H1 (cell line): Measurements from ENCODE around the gene ZNF423. TPM values are rescaled to one million over a fixed set of nuclear protein-coding genes. Genes with fewer than 3 reads are reported as not detected.

Source experiments
- CTCF ChIA-PET: fragments of 300-600 bp; sonication (Branson Sonifier 250); formaldehyde crosslinking; loops from one replicate; lab custom pipeline; 2021; ENCODE audit not compliant: partially characterized antibody; lab: Charles Lee
- POLR2A ChIA-PET: fragments of 300-600 bp; sonication (Branson Sonifier 250); formaldehyde crosslinking; loops from one replicate; lab custom pipeline; 2021; ENCODE audit warnings: inconsistent platforms; ENCODE audit not compliant: partially characterized antibody; lab: Charles Lee
- DNase-seq, 2 experiments: peaks; one replicate each; pipeline versions ENCODE4 v3.0.0 to v3.0.0-alpha.2; 2010 to 2022; ENCODE audit warnings: low spot score in 2 of 2, low read depth in 1 of 2, mixed read lengths in 1 of 2
- FAIRE-seq: peaks from 2 replicates; lab custom pipeline; 2011; peaks lifted over from hg19 to GRCh38; lab: Jason Lieb, UNC
- H2AFZ ChIP-seq: 2 replicates; pipeline ENCODE4 v1.8.1; 2012; ENCODE audit warnings: low read length, inconsistent platforms
- H2AK5ac ChIP-seq: 2 replicates; pipeline ENCODE4 v1.6.1; 2013; ENCODE audit warnings: low read depth, low read length
- H2BK120ac ChIP-seq: replicated peaks from 2 replicates; pipeline ENCODE3; 2013; ENCODE audit warnings: low read depth, low read length, inconsistent platforms
- H2BK12ac ChIP-seq: 2 replicates; pipeline ENCODE4 v1.6.1; 2013; ENCODE audit warnings: low read depth, low read length
- H2BK15ac ChIP-seq: 2 replicates; pipeline ENCODE4 v1.6.1; 2013; ENCODE audit warnings: low read length
- H2BK20ac ChIP-seq: 2 replicates; pipeline ENCODE4 v1.6.1; 2013; ENCODE audit warnings: low read length
- H2BK5ac ChIP-seq: 2 replicates; pipeline ENCODE4 v1.6.1; 2013; ENCODE audit warnings: low read depth, low read length
- H3K14ac ChIP-seq: 2 replicates; pipeline ENCODE4 v1.6.1; 2013; ENCODE audit warnings: inconsistent platforms; ENCODE audit not compliant: insufficient read length
- H3K18ac ChIP-seq: 2 replicates; pipeline ENCODE4 v1.6.1; 2013; ENCODE audit warnings: low read length; ENCODE audit errors: extremely low read depth
- H3K23ac ChIP-seq: 2 replicates; pipeline ENCODE4 v1.6.1; 2013; ENCODE audit warnings: inconsistent platforms; ENCODE audit not compliant: insufficient read length
- H3K23me2 ChIP-seq: 2 replicates; pipeline ENCODE4 v1.6.1; 2013; ENCODE audit warnings: low read depth, low read length
- H3K27ac ChIP-seq: 2 replicates; pipeline ENCODE4 v1.6.1; 2011; ENCODE audit warnings: low read depth, low read length, inconsistent platforms
- H3K27me3 ChIP-seq, 4 experiments: replicated peaks in 1 of 4; 1 replicate in 1 of 4; 2 replicates in 3 of 4; pipeline versions ENCODE4 v1.6.1 to v1.8.1; 2011 to 2013; ENCODE audit warnings: low read length in 3 of 4, mild to moderate bottlenecking in 3 of 4, inconsistent platforms in 2 of 4, mixed read lengths in 2 of 4, moderate library complexity in 1 of 4; ENCODE audit not compliant: control insufficient read depth in 3 of 4, insufficient read depth in 3 of 4; ENCODE audit errors: extremely low read depth in 1 of 4
- H3K36me3 ChIP-seq, 4 experiments: 2 replicates each; pipeline versions ENCODE4 v1.6.1 to v1.8.1; 2011 to 2013; ENCODE audit warnings: mild to moderate bottlenecking in 4 of 4, low read length in 3 of 4, moderate library complexity in 2 of 4, control low read depth in 1 of 4, inconsistent platforms in 1 of 4; ENCODE audit not compliant: insufficient read depth in 4 of 4, control insufficient read depth in 2 of 4
- H3K4ac ChIP-seq: replicated peaks from 2 replicates; pipeline ENCODE3; 2013; ENCODE audit warnings: low read length, low read depth, mixed read lengths, inconsistent platforms; ENCODE audit not compliant: insufficient read length
- H3K4me1 ChIP-seq, 4 experiments: replicated peaks in 1 of 4; 1 replicate in 1 of 4; 2 replicates in 3 of 4; pipeline versions ENCODE4 v1.6.1 to v1.8.1; 2011 to 2013; ENCODE audit warnings: low read length in 3 of 4, inconsistent platforms in 2 of 4, mixed read lengths in 1 of 4; ENCODE audit not compliant: insufficient read depth in 4 of 4, control insufficient read depth in 3 of 4
- H3K4me2 ChIP-seq, 2 experiments: 2 replicates each; pipeline versions ENCODE4 v1.6.1 to v1.8.1; 2011 to 2013; ENCODE audit warnings: low read depth in 2 of 2, low read length in 2 of 2, control low read depth in 1 of 2, inconsistent platforms in 1 of 2, mild to moderate bottlenecking in 1 of 2; ENCODE audit not compliant: insufficient read depth in 1 of 2
- H3K4me3 ChIP-seq, 4 experiments: fragments of 200-600, 300-600 bp in 1 of 4; sonication (generic), shearing (Covaris generic), sonication (Bioruptor Twin) in 1 of 4; 2 replicates each; pipeline versions ENCODE4 v1.5.1 to v1.8.1; 2011 to 2016; ENCODE audit warnings: low read length in 4 of 4, low read depth in 3 of 4, control low read depth in 2 of 4, inconsistent platforms in 2 of 4, mild to moderate bottlenecking in 2 of 4, mixed read lengths in 1 of 4, moderate library complexity in 1 of 4; ENCODE audit not compliant: insufficient read depth in 2 of 4; ENCODE audit errors: extremely low read depth in 1 of 4
- H3K56ac ChIP-seq: replicated peaks from 2 replicates; pipeline ENCODE3; 2013; ENCODE audit warnings: low read depth, mild to moderate bottlenecking, mixed read lengths, low read length, inconsistent platforms; ENCODE audit not compliant: insufficient read length
- H3K79me1 ChIP-seq: 2 replicates; pipeline ENCODE4 v1.6.1; 2013; ENCODE audit warnings: low read depth, low read length, control low read depth
- H3K79me2 ChIP-seq, 2 experiments: 2 replicates each; pipeline versions ENCODE4 v1.6.1 to v1.8.1; 2012 to 2013; ENCODE audit warnings: low read length in 2 of 2, mild to moderate bottlenecking in 2 of 2, inconsistent platforms in 1 of 2; ENCODE audit not compliant: insufficient read depth in 2 of 2, control insufficient read depth in 1 of 2
- H3K9ac ChIP-seq, 4 experiments: replicated peaks in 1 of 4; 1 replicate in 1 of 4; 2 replicates in 3 of 4; pipeline versions ENCODE4 v1.6.1 to v1.8.1; 2011 to 2013; ENCODE audit warnings: low read depth in 3 of 4, low read length in 3 of 4, control low read depth in 2 of 4, mild to moderate bottlenecking in 2 of 4, moderate library complexity in 2 of 4, inconsistent platforms in 1 of 4; ENCODE audit errors: extremely low read depth in 1 of 4
- H3K9me3 ChIP-seq, 2 experiments: 2 replicates each; pipeline versions ENCODE4 v1.6.1 to v1.8.1; 2012 to 2013; ENCODE audit warnings: mild to moderate bottlenecking in 2 of 2, moderate library complexity in 2 of 2, control low read depth in 1 of 2, inconsistent platforms in 1 of 2, low read depth in 1 of 2, low read length in 1 of 2, mixed read lengths in 1 of 2; ENCODE audit not compliant: insufficient read depth in 2 of 2
- H4K20me1 ChIP-seq, 2 experiments: replicated peaks in 1 of 2; 2 replicates each; pipeline versions ENCODE3 to v1.8.1; 2011 to 2013; ENCODE audit warnings: inconsistent platforms in 2 of 2, low read length in 2 of 2, mild to moderate bottlenecking in 1 of 2; ENCODE audit not compliant: insufficient read depth in 2 of 2, control insufficient read depth in 1 of 2
- H4K5ac ChIP-seq: 2 replicates; pipeline ENCODE4 v1.6.1; 2013; ENCODE audit warnings: low read length, low read depth, mixed read lengths, inconsistent platforms; ENCODE audit not compliant: insufficient read length
- H4K8ac ChIP-seq: 2 replicates; pipeline ENCODE4 v1.8.0; 2013; ENCODE audit warnings: mild to moderate bottlenecking, moderate library complexity, low read length, inconsistent platforms; ENCODE audit not compliant: insufficient read depth; ENCODE audit errors: extremely low read depth
- H4K91ac ChIP-seq: replicated peaks from 2 replicates; pipeline ENCODE3; 2013; ENCODE audit warnings: low read length, mixed read lengths, inconsistent platforms; ENCODE audit not compliant: insufficient read length
- HDAC2 ChIP-seq, 2 experiments: fragments of 300-600 bp in 1 of 2; sonication (generic) in 1 of 2; IDR thresholded peaks; 2 replicates each; pipeline ENCODE4 v1.6.1; 2011 to 2012; ENCODE audit warnings: low read depth in 2 of 2, low read length in 2 of 2, mild to moderate bottlenecking in 2 of 2, moderate library complexity in 2 of 2, borderline replicate concordance in 1 of 2, inconsistent platforms in 1 of 2
- JUN ChIP-seq: IDR thresholded peaks from 2 replicates; pipeline ENCODE4 v1.6.1; 2011; ENCODE audit warnings: low read depth, mild to moderate bottlenecking, improper control_type of control experiment, low read length
- NRF1 ChIP-seq: IDR thresholded peaks from 2 replicates; pipeline ENCODE4 v1.6.1; 2011; ENCODE audit warnings: mild to moderate bottlenecking, low read depth, low read length, improper control_type of control experiment
- POLR2A ChIP-seq, 2 experiments: IDR thresholded peaks; 1 replicate in 1 of 2; 2 replicates in 1 of 2; pipeline ENCODE4 v1.6.1; 2011; ENCODE audit warnings: low read depth in 2 of 2, low read length in 2 of 2, mild to moderate bottlenecking in 2 of 2; ENCODE audit errors: control extremely low read depth in 1 of 2
- RAD21 ChIP-seq, 2 experiments: IDR thresholded peaks in 1 of 2; conservative IDR thresholded peaks in 1 of 2; 2 replicates each; pipeline ENCODE4 v1.6.1; 2011; ENCODE audit warnings: low read depth in 2 of 2, low read length in 2 of 2, improper control_type of control experiment in 1 of 2, inconsistent platforms in 1 of 2, mild to moderate bottlenecking in 1 of 2, moderate library complexity in 1 of 2
- RFX5 ChIP-seq: IDR thresholded peaks from 2 replicates; pipeline ENCODE4 v1.6.1; 2011; ENCODE audit warnings: low read depth, low read length, improper control_type of control experiment, borderline replicate concordance
- RNF2 ChIP-seq: fragments of 200-900, 300-1000 bp; sonication (generic); IDR thresholded peaks from 2 replicates; pipeline ENCODE4 v1.7.1; 2016; ENCODE audit warnings: borderline replicate concordance, low read depth, mild to moderate bottlenecking, antibody characterized with exemption, low read length; ENCODE audit not compliant: poor library complexity, severe bottlenecking; ENCODE audit errors: missing control alignments
- RXRA ChIP-seq: IDR thresholded peaks from 2 replicates; pipeline ENCODE4 v1.6.1; 2011; ENCODE audit warnings: low read depth, mild to moderate bottlenecking, low read length, moderate library complexity; ENCODE audit not compliant: insufficient read depth
- SAP30 ChIP-seq: fragments of 300-600 bp; sonication (generic); IDR thresholded peaks from 2 replicates; pipeline ENCODE4 v1.7.1; 2012; ENCODE audit warnings: low read length, moderate library complexity, mild to moderate bottlenecking, inconsistent platforms; ENCODE audit not compliant: insufficient read depth, insufficient replicate concordance
- SIX5 ChIP-seq: IDR thresholded peaks from 2 replicates; pipeline ENCODE4 v1.6.1; 2011; ENCODE audit warnings: mild to moderate bottlenecking, low read depth, low read length
- SP2 ChIP-seq: IDR thresholded peaks from 2 replicates; pipeline ENCODE4 v1.6.1; 2012; ENCODE audit warnings: mild to moderate bottlenecking, low read length, inconsistent platforms
- TAF1 ChIP-seq: IDR thresholded peaks from 2 replicates; pipeline ENCODE4 v1.6.1; 2011; ENCODE audit warnings: mild to moderate bottlenecking, low read depth, low read length
- TBP ChIP-seq: IDR thresholded peaks from 2 replicates; pipeline ENCODE4 v1.6.1; 2011; ENCODE audit warnings: low read depth, low read length, improper control_type of control experiment
- WGBS, 2 experiments: shearing (Covaris generic) in 1 of 2; methylation state at CpG; one replicate each; pipeline versions ENCODE4 v1.1.6 to v1.1.7; 2013 to 2015; ENCODE audit warnings: low lambda C conversion rate in 2 of 2, mixed read lengths in 2 of 2, inconsistent platforms in 1 of 2, low coverage in 1 of 2, missing lambda C conversion rate in 1 of 2; ENCODE audit not compliant: insufficient replicate concordance in 2 of 2, insufficient coverage in 1 of 2, insufficient read length in 1 of 2; ENCODE audit errors: extremely low coverage in 1 of 2, missing lambda C conversion rate in 1 of 2; 5-methylcytosine and 5-hydroxymethylcytosine counted together
- polyA plus RNA-seq, 7 experiments: library from polyadenylated mRNA; depleted of rRNA in 3 of 7; stranded (reverse) in 5 of 7; unstranded in 2 of 7; fragments of >200 nt in 5 of 7; fragments of 200-250 nt in 2 of 7; gene quantifications; 1 replicate in 5 of 7; 2 replicates in 1 of 7; 4 replicates in 1 of 7; pipeline versions ENCODE4 v1.2.1 to v1.2.3, GENCODE V29; 2011 to 2013; ENCODE audit warnings: missing spikeins in 2 of 7, mixed read lengths in 2 of 7
- total RNA-seq: library from RNA; stranded (reverse); fragmentation: NEBNext Ultra II Directional; extraction: Animal tissue kit (Norgen Biotek cat#: 25700); gene quantifications from 2 replicates; pipeline ENCODE4 v1.2.1, GENCODE V29; 2021

The ZNF423 gene
- total and polyA plus RNA-seq, 2 of the 8 experiments (the other 6 are each of a cell fraction or from before 2014, with no cell fraction given) = 38.2 to 52.3 TPM

- H3K14ac ChIP-seq = no peak overlapping the region
- no peak overlapping the region for H3K4ac ChIP-seq
- 0 out of 2 replicates have a peak, but pooled peaks cover 3% of the 10 kb centered on the region for H3K23me2 ChIP-seq
- DNase-seq (no peak), FAIRE-seq (no peak)
- H3K9me3 ChIP-seq = no peaks in the 10 kb centered on the region
- ChIA-PET POLR2A (no interaction called here), CTCF (interaction anchor here (0.5 to 1.7 kb wide), 4 partner anchors 9 to 545 kb away, joined by 3 to 8 read pairs (median 3); no protein-coding TSS in a partner anchor)
- H3K18ac ChIP-seq = no peak overlapping the region
- H3K36me3 ChIP-seq = no peaks in the 10 kb centered on the region
- no peak overlapping the region for H2BK15ac ChIP-seq
- H4K91ac ChIP-seq = no peak overlapping the region
- H4K5ac ChIP-seq = no peak overlapping the region
- H3K4me2 ChIP-seq = no peak overlapping the region
- TF ChIP-seq NRF1 (no peak), SAP30 (no peak), SP2 (no peak), RFX5 (no peak), RAD21 (IDR thresholded peaks at IDR 0.05 in 1 of 2, conservative IDR thresholded peaks at IDR 0.05 in 1 of 2; ENCODE audit: low read depth in 2 of 2, low read length in 2 of 2) (no peak), TBP (no peak), POLR2A (IDR thresholded peaks at IDR 0.05; ENCODE audit: control extremely low read depth in 1 of 2, low read depth in 2 of 2, low read length in 2 of 2) (no peak), RXRA (no peak), JUN (no peak), TAF1 (no peak), RNF2 (no peak), HDAC2 (IDR thresholded peaks at IDR 0.05; ENCODE audit: borderline replicate concordance in 1 of 2, low read depth in 2 of 2, low read length in 2 of 2) (no peak), SIX5 (no peak)
- H3K27me3 ChIP-seq = no peaks in the 10 kb centered on the region; a peak in 2 of 7 replicates
- no peak overlapping the region for H2AFZ ChIP-seq
- WGBS, 2 experiments = 85% methylated on average over 11 of the region's 11 CpGs; no CpG with 5 or more reads in 1 of the 2 experiments
- no peaks in the 10 kb centered on the region for H3K79me1 ChIP-seq
- H3K9ac ChIP-seq = no peak overlapping the region
- no peaks in the 10 kb centered on the region for H3K79me2 ChIP-seq
- H3K56ac ChIP-seq = no peak overlapping the region
- no peak overlapping the region for H2BK120ac ChIP-seq
- H2AK5ac ChIP-seq = no peak overlapping the region
- no peaks in the 10 kb centered on the region for H4K20me1 ChIP-seq
- no peak overlapping the region for H3K27ac ChIP-seq
- no peak overlapping the region for H3K23ac ChIP-seq
- H2BK5ac ChIP-seq = 0 out of 2 replicates have a peak overlapping the region, but pooled peaks have one; percentile 60
- no peak overlapping the region for H2BK20ac ChIP-seq
- no peak overlapping the region for H4K8ac ChIP-seq
- no peaks in the 10 kb centered on the region; a peak in 1 of 7 replicates for H3K4me1 ChIP-seq
- H2BK12ac ChIP-seq = 0 out of 2 replicates have a peak overlapping the region, but pooled peaks have one; percentile 75
- no peak overlapping the region for H3K4me3 ChIP-seq
Measured at GRCh38 chr16:49474741-49475140, 381.2 kb downstream of the ZNF423 start.
